Measurements from ENCODE around the gene CHD5. TPM values are rescaled to one million over a fixed set of nuclear protein-coding genes. Genes with fewer than 3 reads are reported as not detected.
A peak's percentile ranks its signal among the peaks of the same experiment; 100 is the strongest.

CHD5 gene
- total and polyA plus RNA-seq, 5 donors: 0.23 to 0.53 (median 0.29) TPM

- peaks cover 2% of the 10 kb centered on the region for H3K4me1 ChIP-seq (ENCODE audit: control insufficient read depth, insufficient read depth, low read length)
- 8% methylated on average over 16 of the region's 16 CpGs for WGBS
- intact Hi-C loops (cut with DNase I): loop anchor here in 3 of 4 donors (2.0 to 10.0 kb wide), 3 partner anchors 122 to 195 kb away; no protein-coding TSS in a partner anchor
- DNase-seq: peak; percentile 70 to 87 (median 82)
- H3K4me3 ChIP-seq (ENCODE audit: low read length): no peak overlapping the region
- H3K27me3 ChIP-seq (ENCODE audit: control insufficient read depth, insufficient read depth): no peaks in the 10 kb centered on the region
- no peaks in the 10 kb centered on the region for H3K9me3 ChIP-seq (ENCODE audit: control insufficient read depth, low read length)
- ATAC-seq: peak; percentile 44 to 64
- H3K27ac ChIP-seq (ENCODE audit: low read length): no peak overlapping the region
Measured at GRCh38 chr1:6052543-6053205, 127.4 kb downstream of the CHD5 start.

Other genes with a start within 250 kb of the CHD5 start
- gene NPHP4, start 187.9 kb downstream of the CHD5 start, total RNA-seq: 1 to 10 TPM; 4.8 to 6.0 (median 5.4) TPM
- gene NPHP4, start 187.9 kb downstream of the CHD5 start, polyA plus RNA-seq: 2.8 TPM
- gene KCNAB2, start 134.4 kb downstream of the CHD5 start, total RNA-seq: 10 to 100 TPM; 15.4 to 25.6 (median 19.0) TPM
- 12.6 TPM for gene KCNAB2, start 134.4 kb downstream of the CHD5 start, polyA plus RNA-seq
- 100 to 1,000 TPM; 247 to 309 (median 276) TPM for gene RPL22, start 19.3 kb upstream of the CHD5 start, total RNA-seq
- 260 TPM for gene RPL22, start 19.3 kb upstream of the CHD5 start, polyA plus RNA-seq
- 10 to 100 TPM; 33.7 to 97.4 (median 63.7) TPM for gene RNF207, start 25.8 kb upstream of the CHD5 start, total RNA-seq
- gene RNF207, start 25.8 kb upstream of the CHD5 start, polyA plus RNA-seq: 55.2 TPM
- gene ICMT, start 55.6 kb upstream of the CHD5 start, total RNA-seq: 10 to 100 TPM; 52.1 to 59.6 (median 54.1) TPM
- 39.9 TPM for gene ICMT, start 55.6 kb upstream of the CHD5 start, polyA plus RNA-seq
- gene HES3, start 63.9 kb upstream of the CHD5 start, total RNA-seq: not detected
- not detected for gene HES3, start 63.9 kb upstream of the CHD5 start, polyA plus RNA-seq
- gene GPR153, start 80.8 kb upstream of the CHD5 start, total RNA-seq: 10 to 100 TPM in 2 of 4 donors, 1 to 10 TPM in 2; 6.7 to 14.3 (median 10.5) TPM
- 9.3 TPM for gene GPR153, start 80.8 kb upstream of the CHD5 start, polyA plus RNA-seq
- gene ACOT7, start 213.4 kb upstream of the CHD5 start, total RNA-seq: 1 to 10 TPM; 5.9 to 9.5 (median 7.9) TPM
- gene ACOT7, start 213.4 kb upstream of the CHD5 start, polyA plus RNA-seq: 7.5 TPM
- under 1 TPM in 1 of 4 donors, not detected in 3; 0.17 TPM for gene HES2, start 239.6 kb upstream of the CHD5 start, total RNA-seq
- not detected for gene HES2, start 239.6 kb upstream of the CHD5 start, polyA plus RNA-seq
- gene ESPN, start 244.5 kb upstream of the CHD5 start, total RNA-seq: 1 to 10 TPM in 2 of 4 donors, under 1 TPM in 2; 0.37 to 1.7 (median 0.84) TPM
- gene ESPN, start 244.5 kb upstream of the CHD5 start, polyA plus RNA-seq: 0.23 TPM

Measured in right cardiac atrium (tissue), 5 donors.